H9 (cell line): ENCODE measurements around the gene LPP. TPM values are rescaled to one million over a fixed set of nuclear protein-coding genes. Genes with fewer than 3 reads are reported as not detected.

Experiments
- DNase-seq: peaks from one replicate; pipeline ENCODE4 v3.0.0-alpha.2; 2017
- H2AFZ ChIP-seq: one replicate; pipeline ENCODE4 v1.6.1; 2013; ENCODE audit warnings: mild to moderate bottlenecking, low read length, control low read depth, moderate library complexity
- H2AK5ac ChIP-seq: 2 replicates; pipeline ENCODE4 v1.6.1; 2013; ENCODE audit warnings: low read length, control low read depth, mixed read lengths; ENCODE audit not compliant: insufficient read length
- H2BK120ac ChIP-seq: one replicate; pipeline ENCODE4 v1.6.1; 2013; ENCODE audit warnings: low read depth, mild to moderate bottlenecking, low read length, control low read depth, inconsistent platforms; ENCODE audit not compliant: poor library complexity, severe bottlenecking
- H2BK12ac ChIP-seq: 2 replicates; pipeline ENCODE4 v1.6.1; 2013; ENCODE audit warnings: low read length, control low read depth, mixed read lengths, low read depth; ENCODE audit not compliant: insufficient read length
- H2BK15ac ChIP-seq: 2 replicates; pipeline ENCODE4 v1.6.1; 2013; ENCODE audit warnings: low read depth, low read length, control low read depth
- H2BK20ac ChIP-seq: one replicate; pipeline ENCODE4 v1.6.1; 2013; ENCODE audit warnings: low read depth, mild to moderate bottlenecking, low read length, control low read depth, inconsistent platforms; ENCODE audit not compliant: poor library complexity, severe bottlenecking
- H2BK5ac ChIP-seq: 2 replicates; pipeline ENCODE4 v1.6.1; 2013; ENCODE audit warnings: low read length, control low read depth, mixed read lengths; ENCODE audit not compliant: insufficient read length
- H3K14ac ChIP-seq: 2 replicates; pipeline ENCODE4 v1.6.1; 2013; ENCODE audit warnings: low read length, control low read depth; ENCODE audit not compliant: insufficient read depth
- H3K18ac ChIP-seq: 2 replicates; pipeline ENCODE4 v1.6.1; 2013; ENCODE audit warnings: low read depth, mild to moderate bottlenecking, mixed read lengths, low read length, control low read depth; ENCODE audit not compliant: insufficient read length
- H3K23ac ChIP-seq: 2 replicates; pipeline ENCODE4 v1.6.1; 2013; ENCODE audit warnings: low read length, control low read depth, mixed read lengths, low read depth; ENCODE audit not compliant: insufficient read length
- H3K23me2 ChIP-seq: 2 replicates; pipeline ENCODE4 v1.6.1; 2013; ENCODE audit warnings: low read depth, mild to moderate bottlenecking, mixed read lengths, low read length, control low read depth; ENCODE audit not compliant: insufficient read length, poor library complexity, severe bottlenecking
- H3K27ac ChIP-seq: 2 replicates; pipeline ENCODE4 v1.5.1; 2013; ENCODE audit warnings: low read length, control low read depth, mixed read lengths, low read depth; ENCODE audit not compliant: insufficient read length
- H3K27me3 ChIP-seq: 2 replicates; pipeline ENCODE4 v1.6.1; 2013; ENCODE audit warnings: low read length, control low read depth, inconsistent platforms; ENCODE audit not compliant: insufficient read depth
- H3K4ac ChIP-seq: 2 replicates; pipeline ENCODE4 v1.6.1; 2013; ENCODE audit warnings: low read depth, mild to moderate bottlenecking, control low read depth, inconsistent platforms, low read length, moderate library complexity
- H3K4me1 ChIP-seq: 2 replicates; pipeline ENCODE4 v1.6.1; 2013; ENCODE audit warnings: low read length, control low read depth, inconsistent platforms; ENCODE audit not compliant: insufficient read depth
- H3K4me2 ChIP-seq: 2 replicates; pipeline ENCODE4 v1.6.1; 2013; ENCODE audit warnings: low read length, control low read depth, mixed read lengths; ENCODE audit not compliant: insufficient read length, insufficient read depth
- H3K56ac ChIP-seq: 2 replicates; pipeline ENCODE4 v1.6.1; 2013; ENCODE audit warnings: low read depth, mild to moderate bottlenecking, mixed read lengths, low read length, control low read depth; ENCODE audit not compliant: insufficient read length
- H3K79me1 ChIP-seq: 2 replicates; pipeline ENCODE4 v1.6.1; 2013; ENCODE audit warnings: low read depth, mild to moderate bottlenecking, moderate library complexity, low read length, control low read depth, inconsistent platforms; ENCODE audit not compliant: insufficient read depth, poor library complexity, severe bottlenecking
- H3K79me2 ChIP-seq: 2 replicates; pipeline ENCODE4 v1.6.1; 2013; ENCODE audit warnings: low read length, control low read depth, inconsistent platforms; ENCODE audit not compliant: insufficient read depth
- H3K9ac ChIP-seq: 2 replicates; pipeline ENCODE4 v1.6.1; 2013; ENCODE audit warnings: low read length, control low read depth, mixed read lengths; ENCODE audit not compliant: insufficient read length; ENCODE audit errors: extremely low read depth
- H3K9me3 ChIP-seq: one replicate; pipeline ENCODE4 v1.6.1; 2013; ENCODE audit warnings: low read depth, low read length, inconsistent platforms; ENCODE audit not compliant: control insufficient read depth
- H3T11ph ChIP-seq: one replicate; pipeline ENCODE4 v1.6.1; 2013; ENCODE audit warnings: mild to moderate bottlenecking, low read length, control low read depth, inconsistent platforms
- H4K20me1 ChIP-seq: one replicate; pipeline ENCODE4 v1.6.1; 2013; ENCODE audit not compliant: control insufficient read depth, insufficient read length, insufficient read depth
- H4K5ac ChIP-seq: 2 replicates; pipeline ENCODE4 v1.6.1; 2013; ENCODE audit warnings: low read depth, mild to moderate bottlenecking, mixed read lengths, low read length, control low read depth; ENCODE audit not compliant: insufficient read length
- H4K8ac ChIP-seq: replicated peaks from 2 replicates; pipeline ENCODE4 v1.6.1; 2013; ENCODE audit warnings: low read length, control low read depth, mixed read lengths, low read depth; ENCODE audit not compliant: insufficient read length
- H4K91ac ChIP-seq: 2 replicates; pipeline ENCODE4 v1.6.1; 2013; ENCODE audit warnings: low read depth, mild to moderate bottlenecking, moderate library complexity, mixed read lengths, low read length, control low read depth; ENCODE audit not compliant: insufficient read length
- H3K27ac Mint-ChIP-seq, 3 experiments: 2 replicates in 2 of 3; 3 replicates in 1 of 3; pipeline ENCODE4 v1.8.0; 2020 to 2021; ENCODE audit warnings: mixed read lengths in 3 of 3, mild to moderate bottlenecking in 1 of 3, moderate library complexity in 1 of 3
- H3K27me3 Mint-ChIP-seq: 2 replicates; pipeline ENCODE4 v1.8.0; 2021; ENCODE audit warnings: low read depth, mild to moderate bottlenecking, moderate library complexity, mixed read lengths
- H3K36me3 Mint-ChIP-seq, 3 experiments: 2 replicates in 2 of 3; 3 replicates in 1 of 3; pipeline ENCODE4 v1.8.0; 2020 to 2021; ENCODE audit warnings: low read depth in 3 of 3, mixed read lengths in 3 of 3; ENCODE audit not compliant: insufficient read depth in 1 of 3
- H3K4me1 Mint-ChIP-seq, 2 experiments: 2 replicates each; pipeline ENCODE4 v1.8.0; 2020; ENCODE audit warnings: mixed read lengths in 2 of 2
- H3K4me3 Mint-ChIP-seq, 2 experiments: 2 replicates in 1 of 2; 3 replicates in 1 of 2; pipeline ENCODE4 v1.8.0; 2020 to 2021; ENCODE audit warnings: mild to moderate bottlenecking in 2 of 2, mixed read lengths in 2 of 2, moderate library complexity in 1 of 2
- H3K9me3 Mint-ChIP-seq, 2 experiments: 2 replicates in 1 of 2; 3 replicates in 1 of 2; pipeline ENCODE4 v1.8.0; 2020; ENCODE audit warnings: mild to moderate bottlenecking in 2 of 2, mixed read lengths in 2 of 2, moderate library complexity in 1 of 2
- WGBS: extraction: QIAGEN DNeasy Blood & Tissue Kit; methylation state at CpG from one replicate; pipeline ENCODE4 v1.1.7; 2013; ENCODE audit warnings: missing lambda C conversion rate, low lambda C conversion rate, mixed read lengths; ENCODE audit not compliant: insufficient read length; ENCODE audit errors: extremely low coverage; 5-methylcytosine and 5-hydroxymethylcytosine counted together
- total RNA-seq: library from RNA; stranded (reverse); gene quantifications from 2 replicates; pipeline ENCODE4 v1.2.1, GENCODE V29; 2021
- TF ChIP-seq, protein P1 (sequence below): fragments of 200-600 bp; sonication (generic); conservative IDR thresholded peaks from 3 replicates; pipeline ENCODE4 v1.8.0; 2021; ENCODE audit warnings: antibody characterized with exemption, mild to moderate bottlenecking

Gene LPP
- total RNA-seq, 1 experiment from 2014 or later: 64.6 TPM

DNA sequence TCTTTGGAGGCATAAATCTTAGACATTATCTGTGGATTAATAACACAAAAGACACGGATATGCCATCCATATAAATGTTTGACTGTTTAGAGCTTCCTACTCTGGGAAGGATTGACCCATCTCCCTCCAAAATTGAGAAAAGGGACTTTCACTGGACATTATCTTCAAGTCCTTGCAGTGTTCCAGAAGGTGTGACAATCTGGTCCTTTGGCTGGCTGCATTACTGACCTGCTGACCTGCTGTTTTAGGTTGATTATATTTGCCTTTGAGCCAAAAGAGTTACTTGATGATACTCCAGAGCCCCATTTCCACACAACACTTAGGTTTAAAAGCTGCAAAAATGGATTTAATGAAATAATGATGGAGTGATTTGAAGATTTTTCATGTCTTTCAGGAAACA is 504.6 kb downstream of the LPP start:
- H3K79me1 ChIP-seq: no peaks in the 10 kb centered on the region
- H3K18ac ChIP-seq: no peak overlapping the region
- TF ChIP-seq, protein P1, sequence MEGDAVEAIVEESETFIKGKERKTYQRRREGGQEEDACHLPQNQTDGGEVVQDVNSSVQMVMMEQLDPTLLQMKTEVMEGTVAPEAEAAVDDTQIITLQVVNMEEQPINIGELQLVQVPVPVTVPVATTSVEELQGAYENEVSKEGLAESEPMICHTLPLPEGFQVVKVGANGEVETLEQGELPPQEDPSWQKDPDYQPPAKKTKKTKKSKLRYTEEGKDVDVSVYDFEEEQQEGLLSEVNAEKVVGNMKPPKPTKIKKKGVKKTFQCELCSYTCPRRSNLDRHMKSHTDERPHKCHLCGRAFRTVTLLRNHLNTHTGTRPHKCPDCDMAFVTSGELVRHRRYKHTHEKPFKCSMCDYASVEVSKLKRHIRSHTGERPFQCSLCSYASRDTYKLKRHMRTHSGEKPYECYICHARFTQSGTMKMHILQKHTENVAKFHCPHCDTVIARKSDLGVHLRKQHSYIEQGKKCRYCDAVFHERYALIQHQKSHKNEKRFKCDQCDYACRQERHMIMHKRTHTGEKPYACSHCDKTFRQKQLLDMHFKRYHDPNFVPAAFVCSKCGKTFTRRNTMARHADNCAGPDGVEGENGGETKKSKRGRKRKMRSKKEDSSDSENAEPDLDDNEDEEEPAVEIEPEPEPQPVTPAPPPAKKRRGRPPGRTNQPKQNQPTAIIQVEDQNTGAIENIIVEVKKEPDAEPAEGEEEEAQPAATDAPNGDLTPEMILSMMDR: no peak
- H3K4ac ChIP-seq: no peak overlapping the region
- no peaks in the 10 kb centered on the region for H3K9me3 ChIP-seq
- H3K4me1 ChIP-seq: no peaks in the 10 kb centered on the region
- no peaks in the 10 kb centered on the region for H4K20me1 ChIP-seq
- H3K36me3 Mint-ChIP-seq: no peaks in the 10 kb centered on the region
- no peak overlapping the region for H3K27ac ChIP-seq
- H3K14ac ChIP-seq: no peak overlapping the region
- H3K9ac ChIP-seq: no peak overlapping the region
- H3K27ac Mint-ChIP-seq: no peak overlapping the region; a peak in 1 of 7 replicates
- no peak overlapping the region for H3K56ac ChIP-seq
- H2BK5ac ChIP-seq: no peak overlapping the region
- no peak overlapping the region for H3K23ac ChIP-seq
- H3K23me2 ChIP-seq: no peaks in the 10 kb centered on the region
- no peaks in the 10 kb centered on the region for H3K9me3 Mint-ChIP-seq
- no peak overlapping the region for H3K4me2 ChIP-seq
- no peaks in the 10 kb centered on the region for H3K27me3 Mint-ChIP-seq
- no peak overlapping the region for H3T11ph ChIP-seq
- no peak overlapping the region for H3K4me3 Mint-ChIP-seq
- H2BK15ac ChIP-seq: no peak overlapping the region
- DNase-seq: no peak
- H3K27me3 ChIP-seq: no peaks in the 10 kb centered on the region
- no peak overlapping the region for H4K5ac ChIP-seq
- no CpG with 5 or more reads among the region's 1 CpG for WGBS
- H3K4me1 Mint-ChIP-seq: peaks cover 3 to 9% of the 10 kb centered on the region in 2 experiments; a peak in 2 of 4 replicates
- no peak overlapping the region for H2BK12ac ChIP-seq
- no peak overlapping the region for H4K8ac ChIP-seq
- no peak overlapping the region for H4K91ac ChIP-seq
- H2BK120ac ChIP-seq: no peak overlapping the region
- H2AFZ ChIP-seq: no peak overlapping the region
- no peaks in the 10 kb centered on the region for H3K79me2 ChIP-seq
- H2AK5ac ChIP-seq: no peak overlapping the region
- H2BK20ac ChIP-seq: no peak overlapping the region
